HepG2 (cell line): Measurements from ENCODE around the gene PRKAR1B. TPM values are rescaled to one million over a fixed set of nuclear protein-coding genes. Genes with fewer than 3 reads are reported as not detected.

Experiments used
- CAMTA2 ChIP-seq: sonication (generic); formaldehyde crosslinking; IDR thresholded peaks from 2 replicates; pipeline ENCODE4 v1.4.0; 2020; ENCODE audit warnings: mild to moderate bottlenecking, missing genetic modification reagents, borderline replicate concordance
- CBX5 ChIP-seq: sonication (generic); formaldehyde crosslinking; IDR thresholded peaks from 2 replicates; pipeline ENCODE4 v1.4.0; 2020; ENCODE audit warnings: missing genetic modification reagents, borderline replicate concordance
- GTF3A ChIP-seq: sonication (generic); formaldehyde crosslinking; conservative IDR thresholded peaks from 2 replicates; pipeline ENCODE4 v1.4.0; 2020; ENCODE audit warnings: mild to moderate bottlenecking, missing genetic modification reagents
- HIC2 ChIP-seq: sonication (generic); formaldehyde crosslinking; IDR thresholded peaks from 2 replicates; pipeline ENCODE4 v1.9.0; 2022; ENCODE audit warnings: low read depth, missing genetic modification reagents
- JUND ChIP-seq: sonication (generic); formaldehyde crosslinking; IDR thresholded peaks from 2 replicates; pipeline ENCODE4 v1.8.0; 2022; ENCODE audit warnings: mild to moderate bottlenecking, missing genetic modification reagents
- KMT2A ChIP-seq: sonication (generic); formaldehyde crosslinking; IDR thresholded peaks from 2 replicates; pipeline ENCODE4 v1.4.0; 2020; ENCODE audit warnings: missing genetic modification reagents
- PAWR ChIP-seq: sonication (generic); formaldehyde crosslinking; IDR thresholded peaks from 2 replicates; pipeline ENCODE4 v1.4.0; 2020; ENCODE audit warnings: missing genetic modification reagents, mild to moderate bottlenecking, borderline replicate concordance
- REPIN1 ChIP-seq: sonication (generic); formaldehyde crosslinking; IDR thresholded peaks from 2 replicates; pipeline ENCODE4 v1.8.0; 2022; ENCODE audit warnings: missing genetic modification reagents, low read depth, mild to moderate bottlenecking, borderline replicate concordance
- SOX6 ChIP-seq, 2 experiments: fragments of 450-650 bp in 1 of 2; sonication (generic) in 1 of 2; formaldehyde crosslinking in 1 of 2; IDR thresholded peaks; 2 replicates each; pipeline versions ENCODE4 v1.4.0 to v1.6.1; 2017 to 2020; ENCODE audit warnings: antibody characterized with exemption in 1 of 2, mild to moderate bottlenecking in 1 of 2, missing genetic modification reagents in 1 of 2
- TAF1 ChIP-seq: sonication (generic); formaldehyde crosslinking; IDR thresholded peaks from 2 replicates; pipeline ENCODE4 v1.4.0; 2020; ENCODE audit warnings: missing genetic modification reagents
- TBX3 ChIP-seq: fragments of 450-650 bp; IDR thresholded peaks from 2 replicates; pipeline ENCODE4 v1.6.1; 2017; ENCODE audit warnings: antibody characterized with exemption, mild to moderate bottlenecking, inconsistent platforms, borderline replicate concordance
- TEAD3 ChIP-seq: optimal IDR thresholded peaks from 2 replicates; pipeline ENCODE3; 2016; ENCODE audit warnings: borderline replicate concordance
- ZC3H13 ChIP-seq: sonication (generic); formaldehyde crosslinking; IDR thresholded peaks from 2 replicates; pipeline ENCODE4 v1.8.1; 2023; ENCODE audit warnings: mild to moderate bottlenecking, missing genetic modification reagents, moderate library complexity
- ZFP41 ChIP-seq: sonication (generic); formaldehyde crosslinking; IDR thresholded peaks from 2 replicates; pipeline ENCODE4 v1.4.0; 2020; ENCODE audit warnings: mild to moderate bottlenecking, missing genetic modification reagents, borderline replicate concordance
- ZNF256 ChIP-seq: sonication (generic); formaldehyde crosslinking; conservative IDR thresholded peaks from 2 replicates; pipeline ENCODE4 v1.4.0; 2020; ENCODE audit warnings: missing genetic modification reagents
- ZNF446 ChIP-seq: sonication (generic); formaldehyde crosslinking; IDR thresholded peaks from 2 replicates; pipeline ENCODE4 v1.5.0; 2020; ENCODE audit warnings: mild to moderate bottlenecking, missing genetic modification reagents
- ZNF468 ChIP-seq: sonication (generic); formaldehyde crosslinking; IDR thresholded peaks from 2 replicates; pipeline ENCODE4 v1.8.0; 2022; ENCODE audit warnings: mild to moderate bottlenecking, moderate library complexity, missing genetic modification reagents
- ZNF615 ChIP-seq: sonication (generic); formaldehyde crosslinking; IDR thresholded peaks from 2 replicates; pipeline ENCODE4 v1.5.0; 2020; ENCODE audit warnings: mild to moderate bottlenecking, missing genetic modification reagents, borderline replicate concordance
- ZNF644 ChIP-seq: IDR thresholded peaks from 2 replicates; pipeline ENCODE4 v1.6.1; 2016; ENCODE audit warnings: low read depth
- ZNF710 ChIP-seq: sonication (generic); formaldehyde crosslinking; IDR thresholded peaks from 2 replicates; pipeline ENCODE4 v1.5.0; 2020; ENCODE audit warnings: mild to moderate bottlenecking, missing genetic modification reagents, borderline replicate concordance
- ZNF724P ChIP-seq: sonication (generic); formaldehyde crosslinking; IDR thresholded peaks from 2 replicates; pipeline ENCODE4 v1.8.0; 2022; ENCODE audit warnings: missing genetic modification reagents, borderline replicate concordance
- ZNF768 ChIP-seq: sonication (generic); formaldehyde crosslinking; IDR thresholded peaks from 2 replicates; pipeline ENCODE4 v1.4.0; 2020; ENCODE audit warnings: missing genetic modification reagents
- ZNF816 ChIP-seq: sonication (generic); formaldehyde crosslinking; IDR thresholded peaks from 2 replicates; pipeline ENCODE4 v1.8.0; 2022; ENCODE audit warnings: missing genetic modification reagents, mild to moderate bottlenecking, borderline replicate concordance
- ZSCAN22 ChIP-seq: sonication (generic); formaldehyde crosslinking; IDR thresholded peaks from 2 replicates; pipeline ENCODE4 v1.4.0; 2020; ENCODE audit warnings: mild to moderate bottlenecking, missing genetic modification reagents
- ZSCAN9 ChIP-seq: IDR thresholded peaks from 2 replicates; pipeline ENCODE4 v1.6.1; 2016; ENCODE audit warnings: borderline replicate concordance
- polyA plus RNA-seq, 8 experiments: library from polyadenylated mRNA; depleted of rRNA in 3 of 8; stranded (reverse) in 7 of 8; unstranded in 1 of 8; fragments of >200 nt; fragmentation: Illumina TruSeq in 4 of 8; extraction: Trizol in 4 of 8; gene quantifications; 2 replicates each; pipeline versions ENCODE4 v1.2.1 to v1.2.3, GENCODE V29; 2011 to 2016; ENCODE audit warnings: low read depth in 4 of 8, missing spikeins in 1 of 8, mixed read lengths in 1 of 8; ENCODE audit not compliant: insufficient read depth in 1 of 8
- total RNA-seq, 5 experiments: library from RNA; depleted of rRNA; stranded (reverse); fragments of >200 nt; fragmentation: Illumina TruSeq; extraction: Trizol; gene quantifications; 2 replicates each; pipeline ENCODE4 v1.2.3, GENCODE V29; 2016; ENCODE audit warnings: low read depth in 1 of 5

The PRKAR1B gene
- total and polyA plus RNA-seq, 2 of the 13 experiments (the other 11 are each of a cell fraction or from before 2014, with no cell fraction given): 7.9 to 28.2 TPM

GRCh38 chr7:732094-732541, 5.0 kb upstream of the PRKAR1B start (continued):
- no peak for TF ChIP-seq CAMTA2 (CRISPR knock-in tag)
- peak; percentile 66 for TF ChIP-seq TEAD3
- TF ChIP-seq KMT2A (CRISPR knock-in tag): peak; percentile 95
- TF ChIP-seq ZNF724P (CRISPR knock-in tag): no peak
- no peak for TF ChIP-seq TAF1 (CRISPR knock-in tag)
- peak; percentile 49; the same call in 1 of the 2 replicates for TF ChIP-seq ZNF710 (CRISPR knock-in tag)
- 0 out of 2 replicates have a peak, but pooled peaks have one; percentile 33 for TF ChIP-seq TBX3
- TF ChIP-seq ZNF615 (CRISPR knock-in tag): no peak
- TF ChIP-seq ZNF446: no peak
- no peak for TF ChIP-seq ZSCAN22
- peak; percentile 18; the same call in 1 of the 2 replicates for TF ChIP-seq ZNF644 (CRISPR knock-in tag)
- peak; percentile 80; the same call in 1 of the 2 replicates for TF ChIP-seq REPIN1
- no peak for TF ChIP-seq GTF3A
- peak; percentile 92 for TF ChIP-seq JUND (CRISPR knock-in tag)
- TF ChIP-seq CBX5: peak; percentile 89
- peak; percentile 73; the same call in 1 of the 2 replicates for TF ChIP-seq ZNF768 (CRISPR knock-in tag)
- TF ChIP-seq ZNF256 (CRISPR knock-in tag): no peak
- TF ChIP-seq ZNF468 (CRISPR knock-in tag): no peak
- TF ChIP-seq ZFP41 (CRISPR knock-in tag): no peak
- peak; percentile 65; the same call in 1 of the 2 replicates for TF ChIP-seq ZSCAN9 (CRISPR knock-in tag)
- TF ChIP-seq ZNF816 (CRISPR knock-in tag): no peak
- peak; percentile 59; the same call in 1 of the 2 replicates for TF ChIP-seq HIC2 (CRISPR knock-in tag)
- no peak for TF ChIP-seq SOX6 (IDR thresholded peaks at IDR 0.05)
- peak; percentile 68 for TF ChIP-seq SOX6 (CRISPR knock-in tag; IDR thresholded peaks at IDR 0.05)
- peak; percentile 46; the same call in 1 of the 2 replicates for TF ChIP-seq ZC3H13 (CRISPR knock-in tag)
- no peak for TF ChIP-seq PAWR
